ENCODE measurements around the gene TMF1. TPM values are rescaled to one million over a fixed set of nuclear protein-coding genes. Genes with fewer than 3 reads are reported as not detected.

The TMF1 gene
- total RNA-seq, 8 experiments from 2014 or later, result 24.8 to 50.5 (median 40.1) TPM

- Histone ChIP-seq H3K4me1 (replicated peaks in 1 of 2) (no peaks in the 10 kb centered on the region), H3K27ac (no peak overlapping the region), H3K4me3 (no peak overlapping the region)
- no peak for ATAC-seq (replicated peaks in 6 of 8)
- in situ Hi-C loops (cut with MboI; ENCODE audit: low pct_unique_long_range_greater_than_20kb in 2 of 9, low sequenced_read_pairs in 9 of 9, unreplicated experiment in 9 of 9), result no loop called here
- WGBS, 10 experiments, result 50 to 100% (median 100%) methylated on average over 1 to 4 of the region's 4 CpGs; no CpG with 5 or more reads in 3 of the 10 experiments
Measured at GRCh38 chr3:69066121-69066520, 14.0 kb upstream of the TMF1 start.

GRCh38 chr3:69065318-69065964 is 13.3 kb upstream of the TMF1 start:
- Histone ChIP-seq H3K4me3 (no peak overlapping the region), H3K4me1 (replicated peaks in 1 of 2) (no peaks in the 10 kb centered on the region), H3K27ac (no peak overlapping the region)
- 86 to 100% (median 95%) methylated on average over 2 to 6 of the region's 6 CpGs for WGBS, 10 experiments
- no peak for ATAC-seq (replicated peaks in 6 of 8)
- in situ Hi-C loops (cut with MboI; ENCODE audit: low pct_unique_long_range_greater_than_20kb in 2 of 9, low sequenced_read_pairs in 9 of 9, unreplicated experiment in 9 of 9), result no loop called here

GRCh38 chr3:69063636-69064035 is 11.5 kb upstream of the TMF1 start:
- in situ Hi-C loops (cut with MboI; ENCODE audit: low pct_unique_long_range_greater_than_20kb in 2 of 9, low sequenced_read_pairs in 9 of 9, unreplicated experiment in 9 of 9), result no loop called here
- H3K4me3 ChIP-seq, result no peak overlapping the region
- no peaks in the 10 kb centered on the region for H3K4me1 ChIP-seq (replicated peaks in 1 of 2)
- H3K27ac ChIP-seq, result no peak overlapping the region
- ATAC-seq (replicated peaks in 6 of 8), result no peak
- 89 to 100% (median 92%) methylated on average over 2 of the region's 2 CpGs; no CpG with 5 or more reads in 1 of the 10 experiments for WGBS, 10 experiments

- Histone ChIP-seq H3K4me1 (replicated peaks in 1 of 2) (no peaks in the 10 kb centered on the region), H3K27ac (no peak overlapping the region), H3K4me3 (no peak overlapping the region)
- in situ Hi-C loops (cut with MboI; ENCODE audit: low pct_unique_long_range_greater_than_20kb in 2 of 9, low sequenced_read_pairs in 9 of 9, unreplicated experiment in 9 of 9), result no loop called here
- ATAC-seq (replicated peaks in 6 of 8), result no peak
Measured at GRCh38 chr3:69059688-69060087, 7.6 kb upstream of the TMF1 start.

GRCh38 chr3:69058947-69059224 is 6.8 kb upstream of the TMF1 start:
- ATAC-seq (replicated peaks in 6 of 8), result no peak
- H3K4me1 ChIP-seq (replicated peaks in 1 of 2), result no peaks in the 10 kb centered on the region
- WGBS, 10 experiments, result 70 to 100% (median 95%) methylated on average over 1 to 2 of the region's 2 CpGs; no CpG with 5 or more reads in 1 of the 10 experiments
- in situ Hi-C loops (cut with MboI; ENCODE audit: low pct_unique_long_range_greater_than_20kb in 2 of 9, low sequenced_read_pairs in 9 of 9, unreplicated experiment in 9 of 9), result no loop called here
- no peak overlapping the region for H3K4me3 ChIP-seq
- no peak overlapping the region for H3K27ac ChIP-seq

GRCh38 chr3:69058180-69058946 is 6.2 kb upstream of the TMF1 start:
- ATAC-seq (replicated peaks in 6 of 8), result no peak
- H3K27ac ChIP-seq, result no peak overlapping the region
- in situ Hi-C loops (cut with MboI; ENCODE audit: low pct_unique_long_range_greater_than_20kb in 2 of 9, low sequenced_read_pairs in 9 of 9, unreplicated experiment in 9 of 9), result no loop called here
- 88 to 100% (median 100%) methylated on average over 1 to 3 of the region's 3 CpGs for WGBS, 10 experiments
- H3K4me1 ChIP-seq (replicated peaks in 1 of 2), result no peaks in the 10 kb centered on the region
- H3K4me3 ChIP-seq, result no peak overlapping the region

GRCh38 chr3:69052472-69052898 is 352 bp upstream of the TMF1 start:
- peak; percentile 0 to 7 (median 5) for ATAC-seq (replicated peaks in 6 of 8)
- 2 to 29% (median 9%) methylated on average over 1 to 8 of the region's 9 CpGs; no CpG with 5 or more reads in 4 of the 10 experiments for WGBS, 10 experiments
- H3K4me3 ChIP-seq, result peak overlapping the region; percentile 65 to 94 (median 79)
- in situ Hi-C loops (cut with MboI; ENCODE audit: low pct_unique_long_range_greater_than_20kb in 2 of 9, low sequenced_read_pairs in 9 of 9, unreplicated experiment in 9 of 9), result no loop called here
- peak overlapping the region; percentile 81 to 97 for H3K27ac ChIP-seq
- H3K4me1 ChIP-seq (replicated peaks in 1 of 2), result peaks cover 6 to 17% of the 10 kb centered on the region in 2 donors

- in situ Hi-C loops (cut with MboI; ENCODE audit: low pct_unique_long_range_greater_than_20kb in 2 of 9, low sequenced_read_pairs in 9 of 9, unreplicated experiment in 9 of 9), result no loop called here
- WGBS, 10 experiments, result 100% methylated on average over 1 to 2 of the region's 2 CpGs; no CpG with 5 or more reads in 5 of the 10 experiments
- no peak overlapping the region for H3K27ac ChIP-seq
- peaks cover 6 to 29% of the 10 kb centered on the region in 2 donors for H3K4me1 ChIP-seq (replicated peaks in 1 of 2)
- no peak overlapping the region for H3K4me3 ChIP-seq
- no peak for ATAC-seq (replicated peaks in 6 of 8)
Measured at GRCh38 chr3:69048990-69049389, 3.1 kb downstream of the TMF1 start.

GRCh38 chr3:69044608-69045007 is 7.5 kb downstream of the TMF1 start:
- no peak overlapping the region for H3K27ac ChIP-seq
- H3K4me3 ChIP-seq, result no peak overlapping the region
- in situ Hi-C loops (cut with MboI; ENCODE audit: low pct_unique_long_range_greater_than_20kb in 2 of 9, low sequenced_read_pairs in 9 of 9, unreplicated experiment in 9 of 9), result no loop called here
- ATAC-seq (replicated peaks in 6 of 8), result no peak
- WGBS, 10 experiments, result 53 to 100% (median 83%) methylated on average over 1 to 2 of the region's 2 CpGs; no CpG with 5 or more reads in 1 of the 10 experiments
- H3K4me1 ChIP-seq (replicated peaks in 1 of 2), result peaks cover 0 to 15% of the 10 kb centered on the region in 2 donors

- no peak for ATAC-seq (replicated peaks in 6 of 8)
- no peaks in the 10 kb centered on the region for H3K4me1 ChIP-seq (replicated peaks in 1 of 2)
- H3K4me3 ChIP-seq, result no peak overlapping the region
- WGBS, 10 experiments, result 34 to 99% (median 94%) methylated on average over 2 to 7 of the region's 7 CpGs
- no peak overlapping the region for H3K27ac ChIP-seq
- in situ Hi-C loops (cut with MboI; ENCODE audit: low pct_unique_long_range_greater_than_20kb in 2 of 9, low sequenced_read_pairs in 9 of 9, unreplicated experiment in 9 of 9), result no loop called here
Measured at GRCh38 chr3:69033470-69033869, 18.7 kb downstream of the TMF1 start.

GRCh38 chr3:69032737-69033136 is 19.4 kb downstream of the TMF1 start:
- H3K27ac ChIP-seq, result no peak overlapping the region
- no peak for ATAC-seq (replicated peaks in 6 of 8)
- 88 to 100% (median 98%) methylated on average over 1 to 6 of the region's 9 CpGs; no CpG with 5 or more reads in 1 of the 10 experiments for WGBS, 10 experiments
- H3K4me3 ChIP-seq, result no peak overlapping the region
- in situ Hi-C loops (cut with MboI; ENCODE audit: low pct_unique_long_range_greater_than_20kb in 2 of 9, low sequenced_read_pairs in 9 of 9, unreplicated experiment in 9 of 9), result no loop called here
- no peaks in the 10 kb centered on the region for H3K4me1 ChIP-seq (replicated peaks in 1 of 2)

GRCh38 chr3:69032142-69032541 is 20.0 kb downstream of the TMF1 start:
- H3K27ac ChIP-seq, result no peak overlapping the region
- peak in 5 of 8 experiments; percentile 38 to 85 (median 71) for ATAC-seq (replicated peaks in 6 of 8)
- H3K4me1 ChIP-seq (replicated peaks in 1 of 2), result no peaks in the 10 kb centered on the region
- no peak overlapping the region for H3K4me3 ChIP-seq
- in situ Hi-C loops (cut with MboI; ENCODE audit: low pct_unique_long_range_greater_than_20kb in 2 of 9, low sequenced_read_pairs in 9 of 9, unreplicated experiment in 9 of 9), result no loop called here
- 22 to 100% (median 71%) methylated on average over 1 to 2 of the region's 2 CpGs; no CpG with 5 or more reads in 3 of the 10 experiments for WGBS, 10 experiments

GRCh38 chr3:69031635-69032034 is 20.5 kb downstream of the TMF1 start:
- Histone ChIP-seq H3K4me1 (replicated peaks in 1 of 2) (no peaks in the 10 kb centered on the region), H3K27ac (no peak overlapping the region), H3K4me3 (no peak overlapping the region)
- in situ Hi-C loops (cut with MboI; ENCODE audit: low pct_unique_long_range_greater_than_20kb in 2 of 9, low sequenced_read_pairs in 9 of 9, unreplicated experiment in 9 of 9), result no loop called here
- 31 to 100% (median 91%) methylated on average over 1 of the region's 1 CpG; no CpG with 5 or more reads in 2 of the 10 experiments for WGBS, 10 experiments
- peak in 1 of 8 experiments; percentile 26 for ATAC-seq (replicated peaks in 6 of 8)

- Histone ChIP-seq H3K27ac (no peak overlapping the region), H3K4me1 (replicated peaks in 1 of 2) (no peaks in the 10 kb centered on the region), H3K4me3 (no peak overlapping the region)
- WGBS, 10 experiments, result 50 to 78% (median 74%) methylated on average over 2 to 4 of the region's 4 CpGs
- no peak for ATAC-seq (replicated peaks in 6 of 8)
- in situ Hi-C loops (cut with MboI; ENCODE audit: low pct_unique_long_range_greater_than_20kb in 2 of 9, low sequenced_read_pairs in 9 of 9, unreplicated experiment in 9 of 9), result no loop called here
Measured at GRCh38 chr3:69020857-69021256, 31.3 kb downstream of the TMF1 start.
